Endothelial cell of umbilical vein (primary cell): Measurements from ENCODE around the gene FILIP1. TPM values are rescaled to one million over a fixed set of nuclear protein-coding genes. Genes with fewer than 3 reads are reported as not detected.

Experiments
- BruUV-seq: library from RNA; stranded (reverse); fragments of 400-500 nt; replicated peaks from 2 replicates; lab custom pipeline; 2021; lab: Mats Ljungman, UMichigan
- CTCF ChIA-PET: fragments of 300-600, 350-600 bp; sonication (Branson Sonifier 250); formaldehyde crosslinking; loops from one replicate; lab custom pipeline; 2021; ENCODE audit warnings: antibody characterized with exemption, inconsistent platforms; lab: Charles Lee
- POLR2A ChIA-PET: fragments of 300-600, 350-600 bp; sonication (Branson Sonifier 250); formaldehyde crosslinking; loops from one replicate; lab custom pipeline; 2021; ENCODE audit warnings: antibody characterized with exemption, inconsistent platforms; lab: Charles Lee
- DNase-seq: peaks from one replicate; pipeline ENCODE4 v3.0.0-alpha.2; 2011; ENCODE audit warnings: low read depth, low spot score
- FAIRE-seq: peaks from 2 replicates; lab custom pipeline; 2011; peaks lifted over from hg19 to GRCh38; lab: Jason Lieb, UNC
- H2AFZ ChIP-seq: 2 replicates; pipeline ENCODE4 v1.6.0; 2012; ENCODE audit warnings: low read depth, low read length, control low read depth, inconsistent platforms
- H3K27ac ChIP-seq: 2 replicates; pipeline ENCODE4 v1.5.1; 2011; ENCODE audit warnings: low read depth, mild to moderate bottlenecking, control low read depth, low read length, moderate library complexity; ENCODE audit not compliant: insufficient read depth
- H3K27me3 ChIP-seq, 2 experiments: 2 replicates each; pipeline versions ENCODE4 v1.6.0 to v1.6.1; 2011; ENCODE audit warnings: low read length in 2 of 2, mixed read lengths in 1 of 2; ENCODE audit not compliant: control insufficient read depth in 2 of 2, insufficient read depth in 2 of 2
- H3K36me3 ChIP-seq, 2 experiments: 2 replicates in 1 of 2; 3 replicates in 1 of 2; pipeline ENCODE4 v1.5.1; 2011; ENCODE audit warnings: low read length in 2 of 2, mild to moderate bottlenecking in 1 of 2, moderate library complexity in 1 of 2; ENCODE audit not compliant: control insufficient read depth in 2 of 2, insufficient read depth in 2 of 2; ENCODE audit errors: extremely low read depth in 1 of 2
- H3K4me1 ChIP-seq: 3 replicates; pipeline ENCODE4 v1.5.1; 2011; ENCODE audit warnings: mild to moderate bottlenecking, low read length; ENCODE audit not compliant: control insufficient read depth, insufficient read depth; ENCODE audit errors: extremely low read depth
- H3K4me2 ChIP-seq: 2 replicates; pipeline ENCODE4 v1.6.1; 2011; ENCODE audit warnings: low read length, control low read depth, mixed read lengths; ENCODE audit not compliant: insufficient read depth
- H3K4me3 ChIP-seq, 3 experiments: fragments of 200-600 bp in 1 of 3; sonication (generic), shearing (Covaris generic) in 1 of 3; replicated peaks in 1 of 3; 2 replicates each; pipeline ENCODE4 v1.5.1; 2011 to 2016; ENCODE audit warnings: control low read depth in 3 of 3, low read length in 3 of 3, mild to moderate bottlenecking in 2 of 3, inconsistent platforms in 1 of 3, low read depth in 1 of 3, moderate library complexity in 1 of 3; ENCODE audit not compliant: insufficient read depth in 1 of 3
- H3K79me2 ChIP-seq: 2 replicates; pipeline ENCODE4 v1.6.0; 2012; ENCODE audit warnings: low read length, inconsistent platforms; ENCODE audit not compliant: control insufficient read depth, insufficient read depth
- H3K9ac ChIP-seq: replicated peaks from 2 replicates; pipeline ENCODE3; 2011; ENCODE audit warnings: low read length, control low read depth; ENCODE audit not compliant: insufficient read depth; ENCODE audit errors: extremely low read depth
- H3K9me1 ChIP-seq: replicated peaks from 3 replicates; pipeline ENCODE4 v1.6.0; 2011; ENCODE audit warnings: mild to moderate bottlenecking, low read length; ENCODE audit not compliant: control insufficient read depth, insufficient read depth; ENCODE audit errors: extremely low read depth
- H3K9me3 ChIP-seq: replicated peaks from 2 replicates; pipeline ENCODE4 v1.5.1; 2012; ENCODE audit warnings: low read length, inconsistent platforms; ENCODE audit not compliant: control insufficient read depth, insufficient read depth
- H4K20me1 ChIP-seq: replicated peaks from 2 replicates; pipeline ENCODE3; 2011; ENCODE audit warnings: mild to moderate bottlenecking, low read length; ENCODE audit not compliant: control insufficient read depth, insufficient read depth; ENCODE audit errors: extremely low read depth
- CTCF ChIP-seq, 2 donors: IDR thresholded peaks; 1 replicate in 1 of 2; 2 replicates in 1 of 2; pipeline ENCODE4 v1.5.1; 2011; ENCODE audit warnings: low read length in 2 of 2, mild to moderate bottlenecking in 2 of 2, moderate library complexity in 2 of 2, control low read depth in 1 of 2, inconsistent platforms in 1 of 2, low read depth in 1 of 2; ENCODE audit not compliant: insufficient read depth in 1 of 2; ENCODE audit errors: extremely low read depth in 1 of 2
- EZH2 ChIP-seq: IDR thresholded peaks from 2 replicates; pipeline ENCODE4 v1.6.1; 2012; ENCODE audit warnings: borderline replicate concordance, low read depth, mild to moderate bottlenecking, moderate library complexity, low read length, inconsistent platforms; ENCODE audit not compliant: severe bottlenecking
- FOS ChIP-seq: IDR thresholded peaks from 2 replicates; pipeline ENCODE4 v1.6.1; 2011; ENCODE audit warnings: mild to moderate bottlenecking, low read length, moderate library complexity, borderline replicate concordance; ENCODE audit not compliant: insufficient read depth
- GATA2 ChIP-seq: IDR thresholded peaks from 2 replicates; pipeline ENCODE4 v1.7.0; 2011; ENCODE audit warnings: low read depth, mild to moderate bottlenecking, moderate library complexity, mixed read lengths, low read length; ENCODE audit not compliant: insufficient read length, insufficient read depth
- JUN ChIP-seq: IDR thresholded peaks from 2 replicates; pipeline ENCODE4 v1.6.1; 2011; ENCODE audit warnings: borderline replicate concordance, low read depth; ENCODE audit not compliant: insufficient read length, insufficient read depth
- MAX ChIP-seq: IDR thresholded peaks from 2 replicates; pipeline ENCODE4 v1.6.1; 2011; ENCODE audit not compliant: insufficient read depth, insufficient read length
- MYC ChIP-seq: IDR thresholded peaks from one replicate; pipeline ENCODE4 v1.6.1; 2011; ENCODE audit warnings: mild to moderate bottlenecking, low read depth, low read length
- POLR2A ChIP-seq: IDR thresholded peaks from 2 replicates; pipeline ENCODE4 v1.6.1; 2012; ENCODE audit warnings: low read depth, mild to moderate bottlenecking, control low read depth, low read length
- POLR2AphosphoS5 ChIP-seq: IDR thresholded peaks from 2 replicates; pipeline ENCODE4 v1.6.1; 2012; ENCODE audit warnings: low read depth, mild to moderate bottlenecking, control low read depth, low read length, moderate library complexity; ENCODE audit not compliant: insufficient read depth
- dilution Hi-C: fragments of 300-500 bp; cut with MboI; formaldehyde crosslinking; loops from one replicate; pipeline ENCODE4 v1.15.0; 2019; ENCODE audit warnings: low sequenced_read_pairs; ENCODE audit not compliant: extremely low pct_ligation_motif_present
- intact Hi-C: fragments of 100-400 bp; cut with micrococcal nuclease; formaldehyde crosslinking; loops from one replicate; pipeline ENCODE4 v1.10.0; 2022
- polyA plus RNA-seq, 4 experiments: library from polyadenylated mRNA; depleted of rRNA in 3 of 4; stranded (reverse) in 3 of 4; unstranded in 1 of 4; fragments of >200 nt; gene quantifications; 2 replicates each; pipeline versions ENCODE4 v1.2.1 to v1.2.3, GENCODE V29; 2011 to 2012; ENCODE audit warnings: missing spikeins in 1 of 4
- total RNA-seq: library from RNA; stranded (reverse); gene quantifications from 2 replicates; pipeline ENCODE4 v1.2.3, GENCODE V29; 2021

FILIP1 gene
- total and polyA plus RNA-seq, 2 donors (not counting 3 experiments of a cell fraction or from before 2014, with no cell fraction given): 2.8 to 13.7 TPM

GRCh38 chr6:75445738-75446137 lies 47.9 kb downstream of the FILIP1 start:
- intact Hi-C loops: no loop called here
- H3K9me1 ChIP-seq: no peaks in the 10 kb centered on the region
- H3K9me3 ChIP-seq: no peaks in the 10 kb centered on the region
- no peak overlapping the region for H3K27ac ChIP-seq
- H3K9ac ChIP-seq: no peak overlapping the region
- H3K4me3 ChIP-seq: no peak overlapping the region
- H4K20me1 ChIP-seq: no peaks in the 10 kb centered on the region
- POLR2A ChIA-PET: no interaction called here
- H3K36me3 ChIP-seq: no peaks in the 10 kb centered on the region
- BruUV-seq: no TSS peak
- H2AFZ ChIP-seq: no peak overlapping the region
- H3K27me3 ChIP-seq: peaks cover 2 to 8% of the 10 kb centered on the region in 2 experiments
- H3K4me1 ChIP-seq: no peaks in the 10 kb centered on the region
- H3K79me2 ChIP-seq: no peaks in the 10 kb centered on the region
- no peak overlapping the region for H3K4me2 ChIP-seq
- DNase-seq (no peak), FAIRE-seq (no peak)
- CTCF ChIA-PET: interaction anchor here (0.6 to 2.5 kb wide), 5 partner anchors 9 to 148 kb away, joined by 3 to 8 read pairs (median 4); no protein-coding TSS in a partner anchor
- dilution Hi-C loops: no loop called here
- no peak for TF ChIP-seq MYC
- no peak for TF ChIP-seq EZH2
- TF ChIP-seq POLR2AphosphoS5: no peak
- TF ChIP-seq POLR2A: no peak
- TF ChIP-seq MAX: no peak
- no peak for TF ChIP-seq GATA2

- Histone ChIP-seq H3K27ac (no peak overlapping the region), H3K4me3 (no peak overlapping the region), H3K9me3 (no peaks in the 10 kb centered on the region), H2AFZ (no peak overlapping the region), H4K20me1 (no peaks in the 10 kb centered on the region), H3K4me2 (no peak overlapping the region), H3K36me3 (no peaks in the 10 kb centered on the region), H3K9me1 (no peaks in the 10 kb centered on the region), H3K4me1 (no peaks in the 10 kb centered on the region), H3K27me3 (peaks cover 2 to 8% of the 10 kb centered on the region in 2 experiments), H3K79me2 (no peaks in the 10 kb centered on the region), H3K9ac (no peak overlapping the region)
- FAIRE-seq (no peak), DNase-seq (no peak)
- intact Hi-C loops: no loop called here
- TF ChIP-seq MAX: no peak
- TF ChIP-seq POLR2A: no peak
- TF ChIP-seq CTCF (IDR thresholded peaks at IDR 0.05; ENCODE audit: extremely low read depth in 1 of 2, insufficient read depth in 1 of 2, low read depth in 1 of 2, low read length in 2 of 2): no peak
- TF ChIP-seq JUN: no peak
- no peak for TF ChIP-seq FOS
- TF ChIP-seq EZH2: no peak
- TF ChIP-seq GATA2: no peak
- no peak for TF ChIP-seq POLR2AphosphoS5
- no peak for TF ChIP-seq MYC
- CTCF ChIA-PET: interaction anchor here (1.6 to 2.5 kb wide), 2 partner anchors 8 to 79 kb away, joined by 3 to 8 read pairs; no protein-coding TSS in a partner anchor
- POLR2A ChIA-PET: no interaction called here
- no TSS peak for BruUV-seq
- dilution Hi-C loops: no loop called here
Measured at GRCh38 chr6:75444899-75445298, 48.7 kb downstream of the FILIP1 start.
